ENCODE data around the gene AP2B1. TPM values are rescaled to one million over a fixed set of nuclear protein-coding genes. Genes with fewer than 3 reads are reported as not detected.
A peak's percentile ranks its signal among the peaks of the same experiment; 100 is the strongest.
"Not testable (repeated sequence)": the region's sequence is repeated elsewhere in the genome, so short reads cannot be mapped to it uniquely, and the experiment has no call there.

Gene AP2B1
- total RNA-seq, 1 donor from 2014 or later, result 145 TPM

GRCh38 chr17:35750526-35751395 is 163.6 kb downstream of the AP2B1 start:
- H3K4me3 ChIP-seq, result no peak overlapping the region
- no peak for TF ChIP-seq CTCF (IDR thresholded peaks at IDR 0.05)
- ATAC-seq, result no peak
- intact Hi-C loops (cut with DNase I), result no loop called here
- H3K9me3 ChIP-seq, result no peaks in the 10 kb centered on the region
- H3K27me3 ChIP-seq (ENCODE audit: low read depth), result peaks cover 36% of the 10 kb centered on the region
- H3K36me3 ChIP-seq, result no peaks in the 10 kb centered on the region
- H3K27ac ChIP-seq, result no peak overlapping the region
- DNase-seq, result no peak
- peaks cover 6% of the 10 kb centered on the region for H3K4me1 ChIP-seq

GRCh38 chr17:35751541-35751940 is 164.4 kb downstream of the AP2B1 start:
- H3K27me3 ChIP-seq (ENCODE audit: low read depth), result peaks cover 36% of the 10 kb centered on the region
- H3K4me3 ChIP-seq; ATAC-seq; H3K27ac ChIP-seq; H3K36me3 ChIP-seq; H3K9me3 ChIP-seq; H3K4me1 ChIP-seq; intact Hi-C loops (cut with DNase I); DNase-seq: not testable (repeated sequence)

- Histone ChIP-seq H3K27me3 (ENCODE audit: low read depth) (peaks cover 33% of the 10 kb centered on the region), H3K27ac (no peak overlapping the region), H3K36me3 (no peaks in the 10 kb centered on the region), H3K4me3 (no peak overlapping the region), H3K4me1 (peaks cover 6% of the 10 kb centered on the region), H3K9me3 (no peaks in the 10 kb centered on the region)
- no peak for TF ChIP-seq CTCF (IDR thresholded peaks at IDR 0.05)
- DNase-seq (no peak), ATAC-seq (peak; percentile 3 to 10)
- intact Hi-C loops (cut with DNase I), result no loop called here
Observed at GRCh38 chr17:35752471-35752870, 165.3 kb downstream of the AP2B1 start.

- Histone ChIP-seq H3K27ac (no peak within 1 kb of the TSS), H3K36me3 (no peaks in the 10 kb centered on the region), H3K27me3 (ENCODE audit: low read depth) (peaks cover 27% of the 10 kb centered on the region), H3K9me3 (no peaks in the 10 kb centered on the region), H3K4me1 (peaks cover 6% of the 10 kb centered on the region), H3K4me3 (no peak within 1 kb of the TSS)
- no peak for TF ChIP-seq CTCF (IDR thresholded peaks at IDR 0.05)
- intact Hi-C loops (cut with DNase I), result no loop called here
- DNase-seq (no peak), ATAC-seq (peak; percentile 20 to 61)
Observed at GRCh38 chr17:35752945-35753764, 166.0 kb downstream of the AP2B1 start, which contains the start of gene GAS2L2. Gene GAS2L2 (minus strand): TSS chr17:35753239. CDS start chr17:35752850, 389 bp downstream.

GRCh38 chr17:35757243-35757642 is 170.1 kb downstream of the AP2B1 start:
- Histone ChIP-seq H3K27ac (no peak overlapping the region), H3K4me1 (no peaks in the 10 kb centered on the region), H3K36me3 (no peaks in the 10 kb centered on the region), H3K27me3 (ENCODE audit: low read depth) (no peaks in the 10 kb centered on the region), H3K9me3 (no peaks in the 10 kb centered on the region), H3K4me3 (no peak overlapping the region)
- DNase-seq, result no peak
- no peak for TF ChIP-seq CTCF (IDR thresholded peaks at IDR 0.05)
- intact Hi-C loops (cut with DNase I), result no loop called here
- no peak for ATAC-seq

All from lower lobe of right lung (tissue), 2 donors.